NCI-H1092 (cell line): Measurements from ENCODE around the gene ISOC1.

Experiments used
- DNase-seq: peaks from one replicate; lab custom pipeline; 2025; lab: John Stamatoyannopoulos, UW

Gene ISOC1

GRCh38 chr5:129094924-129095899 lies 663 bp downstream of the ISOC1 start:
- no peak for DNase-seq

- DNase-seq = no peak
Observed at GRCh38 chr5:129096382-129096991, 1.9 kb downstream of the ISOC1 start.

GRCh38 chr5:129097498-129098296 lies 3.1 kb downstream of the ISOC1 start:
- DNase-seq = no peak

- no peak for DNase-seq
Observed at GRCh38 chr5:129098488-129099183, 4.1 kb downstream of the ISOC1 start.

- no peak for DNase-seq
Observed at GRCh38 chr5:129099184-129099569, 4.6 kb downstream of the ISOC1 start.

- no peak for DNase-seq
Observed at GRCh38 chr5:129101794-129102193, 7.2 kb downstream of the ISOC1 start.

GRCh38 chr5:129103397-129103796 lies 8.8 kb downstream of the ISOC1 start:
- DNase-seq = no peak

GRCh38 chr5:129104915-129105455 lies 10.4 kb downstream of the ISOC1 start:
- DNase-seq = no peak

- DNase-seq = no peak
Observed at GRCh38 chr5:129107637-129108036, 13.1 kb downstream of the ISOC1 start.

- DNase-seq = no peak
Observed at GRCh38 chr5:129110742-129111141, 16.2 kb downstream of the ISOC1 start.

- DNase-seq = no peak
Observed at GRCh38 chr5:129111351-129111750, 16.8 kb downstream of the ISOC1 start.

- DNase-seq = no peak
Observed at GRCh38 chr5:129112295-129112694, 17.7 kb downstream of the ISOC1 start.

- DNase-seq = no peak
Observed at GRCh38 chr5:129113867-129114266, 19.3 kb downstream of the ISOC1 start.

GRCh38 chr5:129114539-129115193 lies 20.1 kb downstream of the ISOC1 start:
- no peak for DNase-seq

GRCh38 chr5:129115680-129116079 lies 21.1 kb downstream of the ISOC1 start:
- no peak for DNase-seq

- DNase-seq = no peak
Observed at GRCh38 chr5:129116797-129117196, 22.2 kb downstream of the ISOC1 start.

- DNase-seq = no peak
Observed at GRCh38 chr5:129118405-129118804, 23.9 kb downstream of the ISOC1 start.

GRCh38 chr5:129118826-129119225 lies 24.3 kb downstream of the ISOC1 start:
- no peak for DNase-seq

GRCh38 chr5:129120158-129120581 lies 25.6 kb downstream of the ISOC1 start:
- DNase-seq = no peak

- no peak for DNase-seq
Observed at GRCh38 chr5:129122560-129122959, 28.0 kb downstream of the ISOC1 start.

GRCh38 chr5:129124608-129125007 lies 30.1 kb downstream of the ISOC1 start:
- DNase-seq = no peak
